MCF 10A (cell line): Measurements from ENCODE around the gene MBLAC1. TPM values are rescaled to one million over a fixed set of nuclear protein-coding genes. Genes with fewer than 3 reads are reported as not detected.
A peak's percentile ranks its signal among the peaks of the same experiment; 100 is the strongest.

ENCODE experiments used
- BruUV-seq: library from RNA; stranded (reverse); fragments of 400-500 nt; replicated peaks from 2 replicates; lab custom pipeline; 2021; lab: Mats Ljungman, UMichigan
- CTCF ChIA-PET: fragments of 300-600 bp; sonication (Branson Sonifier 250); formaldehyde crosslinking; extraction: SDS; loops from one replicate; lab custom pipeline; 2021; ENCODE audit warnings: antibody characterized with exemption, inconsistent platforms; lab: Yijun Ruan, JAX
- POLR2A ChIA-PET: fragments of 300-600, 350-650 bp; sonication (Branson Sonifier 250); formaldehyde crosslinking; extraction: SDS; loops from one replicate; lab custom pipeline; 2020; ENCODE audit warnings: antibody characterized with exemption, inconsistent platforms; lab: Yijun Ruan, JAX
- DNase-seq: peaks from one replicate; pipeline ENCODE4 v3.0.0-alpha.2; 2018; ENCODE audit not compliant: unreplicated experiment
- H3K27ac Mint-ChIP-seq: one replicate; pipeline ENCODE4 v1.8.0; 2022; ENCODE audit warnings: mild to moderate bottlenecking, low read depth, mixed read lengths; ENCODE audit not compliant: unreplicated experiment
- H3K27me3 Mint-ChIP-seq: one replicate; pipeline ENCODE4 v1.8.0; 2022; ENCODE audit warnings: mixed read lengths; ENCODE audit not compliant: insufficient read depth, unreplicated experiment
- H3K36me3 Mint-ChIP-seq: one replicate; pipeline ENCODE4 v1.8.0; 2022; ENCODE audit warnings: mild to moderate bottlenecking, moderate library complexity, mixed read lengths; ENCODE audit not compliant: insufficient read depth, unreplicated experiment
- H3K4me1 Mint-ChIP-seq: one replicate; pipeline ENCODE4 v1.8.0; 2022; ENCODE audit warnings: mixed read lengths; ENCODE audit not compliant: insufficient read depth, unreplicated experiment
- H3K4me3 Mint-ChIP-seq: one replicate; pipeline ENCODE4 v1.8.0; 2022; ENCODE audit warnings: mild to moderate bottlenecking, moderate library complexity, mixed read lengths; ENCODE audit not compliant: unreplicated experiment
- H3K9me3 Mint-ChIP-seq: one replicate; pipeline ENCODE4 v1.8.0; 2022; ENCODE audit warnings: mixed read lengths; ENCODE audit not compliant: unreplicated experiment
- CTCF ChIP-seq: fragments of 200-600 bp; IDR thresholded peaks from one replicate; pipeline ENCODE4 v1.8.0; 2022; ENCODE audit warnings: antibody characterized with exemption, mild to moderate bottlenecking; ENCODE audit not compliant: unreplicated experiment
- intact Hi-C: fragments of 100-400 bp; cut with micrococcal nuclease; formaldehyde crosslinking; loops from 2 replicates; pipeline ENCODE4 v1.14.1; 2022
- total RNA-seq: library from RNA; stranded (reverse); gene quantifications from 2 replicates; pipeline ENCODE4 v1.2.3, GENCODE V29; 2022

The MBLAC1 gene
- total RNA-seq, 1 experiment from 2014 or later = 3.2 TPM

- H3K9me3 Mint-ChIP-seq = no peaks in the 10 kb centered on the region
- intact Hi-C loops = no loop called here
- ChIA-PET POLR2A (interaction anchor here (0.6 to 8.0 kb wide), 3 partner anchors 12 to 13 kb away, joined by 3 to 45 read pairs (median 6); partner anchors contain the start of genes AP4M1, MBLAC1 and MCM7), CTCF (interaction anchor here (0.7 to 1.2 kb wide), 2 partner anchors 13 to 33 kb away, joined by 3 to 5 read pairs; no protein-coding TSS in a partner anchor)
- H3K4me3 Mint-ChIP-seq = no peak overlapping the region
- TF ChIP-seq CTCF = no peak
- no peaks in the 10 kb centered on the region for H3K4me1 Mint-ChIP-seq
- no peak overlapping the region for H3K27ac Mint-ChIP-seq
- no TSS peak for BruUV-seq
- no peaks in the 10 kb centered on the region for H3K27me3 Mint-ChIP-seq
- DNase-seq = no peak
- peaks cover 51% of the 10 kb centered on the region for H3K36me3 Mint-ChIP-seq
These were observed 11.7 kb upstream of the MBLAC1 start for GRCh38 chr7:100115026-100115425.

GRCh38 chr7:100118388-100119071, 8.2 kb upstream of the MBLAC1 start:
- Mint-ChIP-seq H3K27me3 (no peaks in the 10 kb centered on the region), H3K4me1 (peaks cover 7% of the 10 kb centered on the region), H3K36me3 (peaks cover 29% of the 10 kb centered on the region), H3K4me3 (peak overlapping the region; percentile 98), H3K9me3 (no peaks in the 10 kb centered on the region), H3K27ac (peak overlapping the region; percentile 99)
- intact Hi-C loops = loop anchor here (1.0 kb wide), 1 partner anchor 17 kb away; the partner anchor contains the start of genes AP4M1 and MCM7
- CTCF ChIA-PET = interaction anchor here (0.7 kb wide), 1 partner anchor 652 kb away, joined by 3 read pairs; no protein-coding TSS in a partner anchor
- no peak for DNase-seq
- BruUV-seq = TSS peak; percentile 49
- POLR2A ChIA-PET = interaction anchor here (8.0 kb wide), 1 partner anchor 16 kb away, joined by 45 read pairs; the partner anchor contains the start of genes AP4M1 and MCM7
- no peak for TF ChIP-seq CTCF

GRCh38 chr7:100119072-100119969, 7.4 kb upstream of the MBLAC1 start, which contains the start of the genes CNPY4 and TAF6:
Gene CNPY4, plus strand, starts transcription at chr7:100119634. Its CDS starts 111 bp downstream, at chr7:100119745.
Gene TAF6, minus strand, starts transcription at chr7:100119358. Its CDS starts 5,149 bp downstream, at chr7:100114209.
- Mint-ChIP-seq H3K36me3 (peaks cover 21% of the 10 kb centered on the region), H3K27ac (peak within 1 kb of the TSS; percentile 99), H3K4me3 (peak within 1 kb of the TSS; percentile 98), H3K9me3 (no peaks in the 10 kb centered on the region), H3K27me3 (no peaks in the 10 kb centered on the region), H3K4me1 (peaks cover 7% of the 10 kb centered on the region)
- CTCF ChIA-PET = interaction anchor here (0.6 kb wide), 1 partner anchor 13 kb away, joined by 3 read pairs; no protein-coding TSS in a partner anchor
- DNase-seq = peak; percentile 96
- POLR2A ChIA-PET = interaction anchor here (1.5 to 2.5 kb wide), 3 partner anchors 18 to 37 kb away, joined by 3 to 18 read pairs (median 6); partner anchors contain the start of genes AP4M1 and MCM7
- intact Hi-C loops = loop anchor here (1.0 kb wide), 1 partner anchor 18 kb away; the partner anchor contains the start of genes AP4M1 and MCM7
- no peak for TF ChIP-seq CTCF
- no TSS peak for BruUV-seq
